GM12891 (cell line): Measurements from ENCODE around the gene LAD1.

ENCODE experiments used
- PAX5 ChIP-seq: IDR thresholded peaks from 2 replicates; pipeline ENCODE4 v1.6.1; 2011; ENCODE audit warnings: low read length, moderate library complexity, mild to moderate bottlenecking; ENCODE audit not compliant: insufficient read depth, severe bottlenecking
- POLR2A ChIP-seq: IDR thresholded peaks from 2 replicates; pipeline ENCODE4 v1.6.1; 2011; ENCODE audit warnings: low read depth, low read length, control low read depth
- POLR2AphosphoS5 ChIP-seq: IDR thresholded peaks from 2 replicates; pipeline ENCODE4 v1.6.1; 2011; ENCODE audit warnings: low read depth, low read length, control low read depth
- POU2F2 ChIP-seq: IDR thresholded peaks from 2 replicates; pipeline ENCODE4 v1.6.1; 2011; ENCODE audit warnings: low read depth, mild to moderate bottlenecking, control low read depth, low read length, moderate library complexity
- SPI1 ChIP-seq: IDR thresholded peaks from 2 replicates; pipeline ENCODE4 v1.6.1; 2011; ENCODE audit warnings: low read depth, low read length, control low read depth
- TAF1 ChIP-seq: IDR thresholded peaks from 2 replicates; pipeline ENCODE4 v1.6.1; 2011; ENCODE audit warnings: low read depth, low read length, control low read depth

DNA sequence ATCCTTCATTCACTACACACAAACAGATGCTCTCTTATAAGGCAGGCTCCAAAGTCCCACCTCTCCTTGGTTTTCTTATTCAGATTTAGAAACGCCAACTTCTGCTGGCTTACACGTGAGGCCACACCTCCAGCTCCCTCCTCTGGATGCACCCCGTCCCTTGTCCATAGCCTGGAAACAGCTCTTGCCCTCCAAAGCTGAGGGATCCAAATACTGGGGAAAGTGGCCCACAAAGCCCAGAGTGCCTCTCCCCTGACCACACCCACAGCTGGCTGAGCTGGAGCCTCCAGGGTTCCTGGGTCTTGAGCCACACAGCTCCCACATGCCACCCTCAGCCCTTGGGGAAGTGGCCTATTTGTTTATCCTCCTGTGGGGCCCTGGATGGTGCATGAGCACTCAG is 4.5 kb downstream of the LAD1 start:
- TF ChIP-seq POLR2AphosphoS5 (no peak), POLR2A (no peak), TAF1 (no peak), PAX5 (no peak), POU2F2 (no peak), SPI1 (no peak)
